NCI-H2227 treated with DMSO at 0.1 percent for 48 hours (cell line): Measurements from ENCODE around the gene INTS6L.
A peak's percentile ranks its signal among the peaks of the same experiment; 100 is the strongest.
"Not testable (repeated sequence)": the region's sequence is repeated elsewhere in the genome, so short reads cannot be mapped to it uniquely, and the experiment has no call there.

Experiments used
- DNase-seq: peaks from one replicate; lab custom pipeline; 2025; lab: John Stamatoyannopoulos, UW

INTS6L gene

GRCh38 chrX:135528254-135528653, 7.8 kb downstream of the INTS6L start:
- DNase-seq: peak; percentile 63

- DNase-seq: no peak
These were observed 8.3 kb downstream of the INTS6L start for GRCh38 chrX:135528756-135529155.

- no peak for DNase-seq
These were observed 9.6 kb downstream of the INTS6L start for GRCh38 chrX:135530097-135530496.

GRCh38 chrX:135531813-135532212, 11.4 kb downstream of the INTS6L start:
- peak; percentile 12 for DNase-seq

GRCh38 chrX:135535077-135535940, 14.8 kb downstream of the INTS6L start:
- no peak for DNase-seq

GRCh38 chrX:135536877-135537276, 16.4 kb downstream of the INTS6L start:
- no peak for DNase-seq

- DNase-seq: no peak
These were observed 20.9 kb downstream of the INTS6L start for GRCh38 chrX:135541351-135541750.

- no peak for DNase-seq
These were observed 22.7 kb downstream of the INTS6L start for GRCh38 chrX:135543172-135543571.

- DNase-seq: no peak
These were observed 23.5 kb downstream of the INTS6L start for GRCh38 chrX:135543924-135544323.

GRCh38 chrX:135544338-135544948, 24.0 kb downstream of the INTS6L start:
- no peak for DNase-seq

GRCh38 chrX:135547767-135548166, 27.3 kb downstream of the INTS6L start:
- no peak for DNase-seq

GRCh38 chrX:135549519-135549918, 29.1 kb downstream of the INTS6L start:
- no peak for DNase-seq

- no peak for DNase-seq
These were observed 35.6 kb downstream of the INTS6L start for GRCh38 chrX:135556055-135556454.

- no peak for DNase-seq
These were observed 36.9 kb downstream of the INTS6L start for GRCh38 chrX:135557344-135557743.

- DNase-seq: no peak
These were observed 52.0 kb downstream of the INTS6L start for GRCh38 chrX:135572436-135572835.

GRCh38 chrX:135581496-135581895, 61.0 kb downstream of the INTS6L start:
- DNase-seq: no peak

- DNase-seq: no peak
These were observed 64.7 kb downstream of the INTS6L start for GRCh38 chrX:135585153-135585552.

GRCh38 chrX:135591871-135592270, 71.4 kb downstream of the INTS6L start:
- DNase-seq: no peak

GRCh38 chrX:135594049-135594448, 73.6 kb downstream of the INTS6L start:
- not testable (repeated sequence) for DNase-seq

GRCh38 chrX:135594453-135594852, 74.0 kb downstream of the INTS6L start:
- not testable (repeated sequence) for DNase-seq

GRCh38 chrX:135595543-135595942, 75.1 kb downstream of the INTS6L start:
- no peak for DNase-seq

- peak; percentile 38 for DNase-seq
These were observed 76.0 kb downstream of the INTS6L start for GRCh38 chrX:135596495-135596894.

GRCh38 chrX:135605906-135606305, 85.4 kb downstream of the INTS6L start:
- no peak for DNase-seq
